GM13977 (cell line): ENCODE measurements around the gene HECTD2.

Experiments
- DNase-seq: peaks from one replicate; pipeline ENCODE4 v3.0.0; 2012; ENCODE audit warnings: low spot score
- in situ Hi-C: fragments of 300-500 bp; cut with MboI; formaldehyde crosslinking; loops from one replicate; pipeline ENCODE4 v1.12.0; 2022; ENCODE audit warnings: low sequenced_read_pairs, low pct_unique_long_range_greater_than_20kb, mixed read lengths, inconsistent platforms; ENCODE audit not compliant: unreplicated experiment
- TF ChIP-seq, protein P1 (sequence below): IDR thresholded peaks from 2 replicates; pipeline ENCODE4 v1.5.1; 2012; ENCODE audit warnings: mild to moderate bottlenecking, control low read depth; ENCODE audit not compliant: insufficient read depth; ENCODE audit errors: extremely low read depth, missing control alignments

HECTD2 gene

DNA sequence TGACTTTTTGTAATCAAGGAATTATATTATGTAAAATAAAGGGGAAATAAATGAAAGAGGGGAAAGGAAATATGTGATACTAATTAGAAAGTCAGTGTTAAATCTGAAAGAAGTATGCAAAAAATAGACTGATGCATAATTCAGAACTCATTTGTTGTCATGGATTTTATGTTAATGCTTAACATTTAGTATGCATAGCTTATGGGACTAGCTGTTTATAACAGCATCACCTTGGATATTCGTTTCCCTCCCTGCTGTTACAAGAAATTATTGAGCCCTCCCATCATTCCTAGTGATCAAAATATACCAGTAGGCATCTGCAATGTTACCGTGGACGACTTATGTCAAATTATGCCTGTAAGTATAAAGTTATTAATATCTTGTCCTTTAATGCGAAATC lies 85.9 kb downstream of the HECTD2 start:
- in situ Hi-C loops = no loop called here
- no peak for DNase-seq
- TF ChIP-seq, protein P1, sequence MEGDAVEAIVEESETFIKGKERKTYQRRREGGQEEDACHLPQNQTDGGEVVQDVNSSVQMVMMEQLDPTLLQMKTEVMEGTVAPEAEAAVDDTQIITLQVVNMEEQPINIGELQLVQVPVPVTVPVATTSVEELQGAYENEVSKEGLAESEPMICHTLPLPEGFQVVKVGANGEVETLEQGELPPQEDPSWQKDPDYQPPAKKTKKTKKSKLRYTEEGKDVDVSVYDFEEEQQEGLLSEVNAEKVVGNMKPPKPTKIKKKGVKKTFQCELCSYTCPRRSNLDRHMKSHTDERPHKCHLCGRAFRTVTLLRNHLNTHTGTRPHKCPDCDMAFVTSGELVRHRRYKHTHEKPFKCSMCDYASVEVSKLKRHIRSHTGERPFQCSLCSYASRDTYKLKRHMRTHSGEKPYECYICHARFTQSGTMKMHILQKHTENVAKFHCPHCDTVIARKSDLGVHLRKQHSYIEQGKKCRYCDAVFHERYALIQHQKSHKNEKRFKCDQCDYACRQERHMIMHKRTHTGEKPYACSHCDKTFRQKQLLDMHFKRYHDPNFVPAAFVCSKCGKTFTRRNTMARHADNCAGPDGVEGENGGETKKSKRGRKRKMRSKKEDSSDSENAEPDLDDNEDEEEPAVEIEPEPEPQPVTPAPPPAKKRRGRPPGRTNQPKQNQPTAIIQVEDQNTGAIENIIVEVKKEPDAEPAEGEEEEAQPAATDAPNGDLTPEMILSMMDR = no peak

GRCh38 chr10:91511549-91512330 lies 101.6 kb downstream of the HECTD2 start:
- in situ Hi-C loops = no loop called here
- peak; percentile 19 for DNase-seq
- TF ChIP-seq, protein P1 = no peak

DNA sequence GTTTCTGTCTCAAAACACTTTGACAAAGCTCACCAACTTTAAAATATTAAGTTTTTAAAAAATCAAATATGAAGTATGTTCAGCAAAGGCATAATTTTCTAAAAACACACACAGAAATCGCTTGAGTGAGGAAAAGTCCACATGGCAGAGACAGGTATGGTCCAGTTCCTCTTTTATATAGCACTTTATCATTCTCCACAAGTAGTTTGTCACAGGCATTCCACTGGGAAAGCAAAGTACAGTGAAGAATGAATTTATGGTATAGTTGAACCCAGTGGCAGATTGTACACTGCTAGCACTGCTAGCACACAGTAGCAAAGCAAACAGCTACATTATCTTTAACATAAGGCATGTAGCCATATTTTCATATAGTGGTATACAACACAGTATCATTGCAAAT lies 102.3 kb downstream of the HECTD2 start:
- TF ChIP-seq, protein P1 = no peak
- no peak for DNase-seq
- in situ Hi-C loops = no loop called here

DNA sequence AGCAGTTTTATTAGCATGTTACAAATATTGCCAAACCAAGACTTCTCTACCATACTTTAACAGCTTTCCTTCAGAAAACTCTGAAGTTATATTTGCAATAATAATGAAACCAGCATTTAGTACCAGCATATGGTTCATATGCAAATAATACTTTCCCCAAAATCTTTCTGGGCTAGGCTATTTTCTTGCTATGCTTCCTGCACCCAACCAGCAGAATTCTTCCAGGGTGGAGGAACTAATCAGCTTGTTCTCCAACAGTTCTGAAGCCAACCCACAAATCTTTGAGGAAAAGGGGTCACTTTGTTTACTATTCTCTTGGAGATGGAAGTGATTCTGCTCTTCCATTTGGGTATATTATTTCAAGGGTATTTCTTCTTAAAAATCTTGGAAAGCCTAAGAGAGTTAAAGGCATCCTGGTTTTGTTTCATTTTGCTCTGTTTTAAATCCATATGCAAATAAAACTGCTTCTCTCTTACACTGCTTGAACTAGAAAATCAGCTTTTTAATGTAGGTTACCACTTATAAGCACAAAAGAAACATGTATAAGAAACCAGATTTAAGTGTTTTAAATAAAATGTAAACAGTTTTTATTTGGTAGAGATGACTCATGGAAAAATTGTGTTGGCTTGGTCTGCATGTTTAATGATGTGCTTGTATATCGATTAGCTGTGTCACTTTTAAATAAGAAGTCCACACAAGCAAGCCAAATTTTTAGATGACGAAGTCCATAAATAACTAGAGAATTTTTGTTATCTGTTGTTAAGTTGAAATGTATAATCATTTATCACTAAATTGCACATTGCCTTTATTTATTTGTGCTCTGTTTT lies 103.7 kb downstream of the HECTD2 start:
- in situ Hi-C loops = no loop called here
- TF ChIP-seq, protein P1 = no peak
- no peak for DNase-seq

- TF ChIP-seq, protein P1 = no peak
- in situ Hi-C loops = no loop called here
- no peak for DNase-seq
These were observed 104.6 kb downstream of the HECTD2 start for GRCh38 chr10:91514787-91515186.

GRCh38 chr10:91517394-91517793 lies 107.2 kb downstream of the HECTD2 start:
- TF ChIP-seq, protein P1 = no peak
- in situ Hi-C loops = no loop called here
- DNase-seq = no peak
